Mucosa of gallbladder (tissue), 1 donor: Measurements from ENCODE around the gene TRNP1. TPM values are rescaled to one million over a fixed set of nuclear protein-coding genes. Genes with fewer than 3 reads are reported as not detected.

Source experiments
- total RNA-seq: library from RNA; stranded (reverse); gene quantifications from one replicate; pipeline ENCODE4 v1.2.1, GENCODE V29; 2021
- donor health status: DM: no; HTN: no; CAD: no.

The TRNP1 gene
- total RNA-seq, 1 donor from 2014 or later: 296 TPM

Other genes starting within 250 kb of the TRNP1 start
- 19.3 TPM for gene PIGV, start 205.7 kb upstream of the TRNP1 start, total RNA-seq
- gene ZDHHC18, start 167.0 kb upstream of the TRNP1 start, total RNA-seq: 20.4 TPM
- 37.1 TPM for gene SFN, start 130.5 kb upstream of the TRNP1 start, total RNA-seq
- gene GPN2, start 103.4 kb upstream of the TRNP1 start, total RNA-seq: 31.5 TPM
- 13.7 TPM for gene GPATCH3, start 93.2 kb upstream of the TRNP1 start, total RNA-seq
- 98.9 TPM for gene NR0B2, start 79.7 kb upstream of the TRNP1 start, total RNA-seq
- gene NUDC, start 71.9 kb upstream of the TRNP1 start, total RNA-seq: 70.8 TPM
- 20.8 TPM for gene KDF1, start 33.2 kb upstream of the TRNP1 start, total RNA-seq
- 9.3 TPM for gene TENT5B, start 19.2 kb downstream of the TRNP1 start, total RNA-seq
- gene SLC9A1, start 161.4 kb downstream of the TRNP1 start, total RNA-seq: 170 TPM
- 52.6 TPM for gene WDTC1, start 240.9 kb downstream of the TRNP1 start, total RNA-seq